KMS-11 (cell line): ENCODE results near the gene SPACA4.

ENCODE experiments used
- H2AFZ ChIP-seq: fragments of 200-600 bp; sonication (generic); 2 replicates; pipeline ENCODE4 v1.6.1; 2016; ENCODE audit warnings: antibody characterized with exemption, mixed run types, low read depth
- H3K27ac ChIP-seq: fragments of 200-600 bp; sonication (generic); 2 replicates; pipeline ENCODE4 v1.6.1; 2016; ENCODE audit warnings: mild to moderate bottlenecking, mixed run types
- H3K27me3 ChIP-seq: fragments of 200-600 bp; sonication (generic); 2 replicates; pipeline ENCODE4 v1.6.1; 2017; ENCODE audit warnings: mild to moderate bottlenecking, low read depth, mixed run types, moderate library complexity; ENCODE audit not compliant: insufficient read depth
- H3K36me3 ChIP-seq: fragments of 200-600 bp; sonication (generic); 2 replicates; pipeline ENCODE4 v1.6.1; 2017; ENCODE audit warnings: mild to moderate bottlenecking, mixed run types; ENCODE audit not compliant: insufficient read depth
- H3K4me1 ChIP-seq: fragments of 200-600 bp; sonication (generic); 2 replicates; pipeline ENCODE4 v1.6.1; 2016; ENCODE audit warnings: mild to moderate bottlenecking, low read depth, mixed run types; ENCODE audit not compliant: poor library complexity, severe bottlenecking
- H3K4me2 ChIP-seq: fragments of 200-600 bp; sonication (generic); 2 replicates; pipeline ENCODE4 v1.7.0; 2016; ENCODE audit warnings: mild to moderate bottlenecking, mixed run types
- H3K4me3 ChIP-seq: fragments of 200-600 bp; sonication (generic); IDR thresholded peaks from 2 replicates; pipeline ENCODE4 v1.6.1; 2017; ENCODE audit warnings: low read depth, low read length, mixed read lengths; ENCODE audit not compliant: insufficient read depth
- H3K79me2 ChIP-seq: fragments of 200-600 bp; sonication (generic); 2 replicates; pipeline ENCODE4 v1.6.1; 2016; ENCODE audit warnings: low read depth, mixed run types; ENCODE audit not compliant: insufficient read depth
- H3K9ac ChIP-seq: fragments of 200-600 bp; sonication (generic); 2 replicates; pipeline ENCODE4 v1.6.1; 2016; ENCODE audit warnings: mild to moderate bottlenecking, mixed run types
- H4K20me1 ChIP-seq: fragments of 200-600 bp; sonication (generic); 2 replicates; pipeline ENCODE4 v1.6.1; 2016; ENCODE audit warnings: mild to moderate bottlenecking, mixed run types; ENCODE audit not compliant: insufficient read depth
- CTCF ChIP-seq: fragments of 200-600 bp; sonication (generic); conservative IDR thresholded peaks from 2 replicates; pipeline ENCODE4 v1.6.1; 2017; ENCODE audit warnings: low read depth, mild to moderate bottlenecking, antibody characterized with exemption, low read length, moderate library complexity, mixed read lengths

Gene SPACA4

GRCh38 chr19:48642862-48643261 lies 36.3 kb downstream of the SPACA4 start:
- no peak for TF ChIP-seq CTCF
- Histone ChIP-seq H3K79me2 (no peaks in the 10 kb centered on the region), H3K27me3 (peaks cover 13% of the 10 kb centered on the region; the same call in 1 of the 2 replicates), H3K27ac (no peak overlapping the region), H4K20me1 (no peaks in the 10 kb centered on the region), H3K36me3 (no peaks in the 10 kb centered on the region), H3K9ac (no peak overlapping the region), H3K4me1 (peaks cover 25% of the 10 kb centered on the region), H2AFZ (no peak overlapping the region), H3K4me3 (no peak overlapping the region), H3K4me2 (no peak overlapping the region)

GRCh38 chr19:48644355-48644754 lies 37.8 kb downstream of the SPACA4 start:
- Histone ChIP-seq H3K4me2 (no peak overlapping the region; the same call in 1 of the 2 replicates), H3K4me3 (no peak overlapping the region), H3K27me3 (peaks cover 17% of the 10 kb centered on the region; the same call in 1 of the 2 replicates), H4K20me1 (no peaks in the 10 kb centered on the region), H3K36me3 (no peaks in the 10 kb centered on the region), H3K4me1 (peaks cover 18% of the 10 kb centered on the region), H3K27ac (no peak overlapping the region), H2AFZ (no peak overlapping the region; the same call in 1 of the 2 replicates), H3K79me2 (no peaks in the 10 kb centered on the region), H3K9ac (no peak overlapping the region)
- TF ChIP-seq CTCF, result no peak

GRCh38 chr19:48644839-48645619 lies 38.5 kb downstream of the SPACA4 start:
- Histone ChIP-seq H3K4me3 (no peak overlapping the region), H3K9ac (peak overlapping the region; percentile 50; the same call in 1 of the 2 replicates), H4K20me1 (no peaks in the 10 kb centered on the region), H3K27ac (no peak overlapping the region), H3K79me2 (no peaks in the 10 kb centered on the region), H3K36me3 (no peaks in the 10 kb centered on the region), H3K27me3 (peaks cover 17% of the 10 kb centered on the region), H2AFZ (peak overlapping the region; percentile 90), H3K4me2 (peak overlapping the region; percentile 98), H3K4me1 (peaks cover 18% of the 10 kb centered on the region)
- TF ChIP-seq CTCF, result no peak

GRCh38 chr19:48645620-48646000 lies 39.1 kb downstream of the SPACA4 start:
- TF ChIP-seq CTCF, result no peak
- Histone ChIP-seq H3K27ac (no peak overlapping the region), H3K9ac (peak overlapping the region; percentile 50; the same call in 1 of the 2 replicates), H3K4me2 (peak overlapping the region; percentile 98), H3K27me3 (peaks cover 17% of the 10 kb centered on the region), H3K79me2 (no peaks in the 10 kb centered on the region), H3K4me3 (no peak overlapping the region), H2AFZ (peak overlapping the region; percentile 90), H3K36me3 (no peaks in the 10 kb centered on the region), H4K20me1 (no peaks in the 10 kb centered on the region), H3K4me1 (peaks cover 18% of the 10 kb centered on the region)
